K562 treated with DMSO at 1 percent for 24 hours (cell line): ENCODE results near the gene ANXA10. TPM values are rescaled to one million over a fixed set of nuclear protein-coding genes. Genes with fewer than 3 reads are reported as not detected.

Experiments
- total RNA-seq: library from RNA; unstranded; fragments of 300-600 nt; gene quantifications from 2 replicates; pipeline ENCODE4 v1.2.3, GENCODE V29; 2022; ENCODE audit warnings: low read depth; ENCODE audit not compliant: insufficient read depth

ANXA10 gene, protein sequence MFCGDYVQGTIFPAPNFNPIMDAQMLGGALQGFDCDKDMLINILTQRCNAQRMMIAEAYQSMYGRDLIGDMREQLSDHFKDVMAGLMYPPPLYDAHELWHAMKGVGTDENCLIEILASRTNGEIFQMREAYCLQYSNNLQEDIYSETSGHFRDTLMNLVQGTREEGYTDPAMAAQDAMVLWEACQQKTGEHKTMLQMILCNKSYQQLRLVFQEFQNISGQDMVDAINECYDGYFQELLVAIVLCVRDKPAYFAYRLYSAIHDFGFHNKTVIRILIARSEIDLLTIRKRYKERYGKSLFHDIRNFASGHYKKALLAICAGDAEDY
- total RNA-seq, result not detected in 2 replicates

DNA sequence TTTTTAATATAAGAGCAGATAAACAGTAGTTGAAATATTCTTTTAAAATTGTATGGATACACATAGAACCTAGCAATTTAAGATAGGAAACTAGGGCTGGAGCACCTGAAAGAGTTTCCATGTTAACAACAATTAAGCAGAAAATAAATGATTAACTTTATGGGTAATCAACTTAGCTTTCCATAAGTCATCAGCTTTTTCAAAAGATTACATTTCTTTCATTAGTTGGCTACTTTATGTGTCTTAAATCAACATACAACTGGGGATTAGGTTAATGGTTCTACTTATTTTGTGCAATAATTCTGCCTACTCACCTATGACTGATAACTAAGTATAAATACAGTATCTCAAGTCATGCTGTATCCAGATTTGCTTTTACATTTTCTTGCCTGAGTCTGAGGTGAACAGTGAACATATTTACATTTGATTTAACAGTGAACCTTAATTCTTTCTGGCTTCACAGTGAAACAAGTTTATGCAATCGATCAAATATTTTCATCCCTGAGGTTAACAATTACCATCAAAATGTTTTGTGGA is at the start of gene ANXA10:
ANXA10 (plus strand) TSS at position 362 of the 537 bp plus-strand sequence; CDS start at position 526, 164 bp downstream.

Other genes with a start within 250 kb of the ANXA10 start
- gene DDX60, start 226.2 kb downstream of the ANXA10 start, total RNA-seq, result 0.45 and 0.66 TPM in 2 replicates